Ishikawa (cell line): ENCODE data around the gene ILDR1.

Experiments used
- CEBPB ChIP-seq: IDR thresholded peaks from 2 replicates; pipeline ENCODE4 v1.6.1; 2012
- CREB1 ChIP-seq: IDR thresholded peaks from 2 replicates; pipeline ENCODE4 v1.6.1; 2012; ENCODE audit warnings: low read depth
- EGR1 ChIP-seq: IDR thresholded peaks from 2 replicates; pipeline ENCODE4 v1.6.1; 2012
- EP300 ChIP-seq: IDR thresholded peaks from 2 replicates; pipeline ENCODE4 v1.6.1; 2012; ENCODE audit warnings: borderline replicate concordance
- FOXM1 ChIP-seq: IDR thresholded peaks from 2 replicates; pipeline ENCODE4 v1.6.1; 2012; ENCODE audit warnings: low read depth, borderline replicate concordance
- MAX ChIP-seq: IDR thresholded peaks from 2 replicates; pipeline ENCODE4 v1.6.1; 2012
- NFIC ChIP-seq: IDR thresholded peaks from 2 replicates; pipeline ENCODE4 v1.6.1; 2012
- RAD21 ChIP-seq: IDR thresholded peaks from 2 replicates; pipeline ENCODE4 v1.6.1; 2012; ENCODE audit warnings: low read depth
- REST ChIP-seq: IDR thresholded peaks from 2 replicates; pipeline ENCODE4 v1.6.1; 2012; ENCODE audit warnings: low read depth, mild to moderate bottlenecking
- TAF1 ChIP-seq: IDR thresholded peaks from 2 replicates; pipeline ENCODE4 v1.6.1; 2012; ENCODE audit warnings: low read depth, mild to moderate bottlenecking
- TCF12 ChIP-seq: IDR thresholded peaks from 2 replicates; pipeline ENCODE4 v1.6.1; 2012; ENCODE audit warnings: low read depth
- TEAD4 ChIP-seq: IDR thresholded peaks from 2 replicates; pipeline ENCODE4 v1.6.1; 2012
- USF1 ChIP-seq: IDR thresholded peaks from 2 replicates; pipeline ENCODE4 v1.6.1; 2012
- YY1 ChIP-seq: IDR thresholded peaks from 2 replicates; pipeline ENCODE4 v1.6.1; 2012; ENCODE audit warnings: low read depth
- ZBTB7A ChIP-seq: IDR thresholded peaks from 2 replicates; pipeline ENCODE4 v1.6.1; 2012; ENCODE audit warnings: low read depth

The ILDR1 gene

GRCh38 chr3:121999931-122000330 is 22.1 kb downstream of the ILDR1 start:
- TF ChIP-seq YY1 (no peak), ZBTB7A (no peak), FOXM1 (no peak)

- TF ChIP-seq USF1 (no peak), CEBPB (no peak), YY1 (no peak), NFIC (no peak), TEAD4 (no peak), TCF12 (no peak), EP300 (no peak), EGR1 (no peak), MAX (no peak), RAD21 (no peak), ZBTB7A (no peak), FOXM1 (no peak), REST (no peak), TAF1 (no peak), CREB1 (no peak)
These were observed 23.2 kb downstream of the ILDR1 start for GRCh38 chr3:121998611-121999473.

GRCh38 chr3:121998030-121998580 is 23.9 kb downstream of the ILDR1 start:
- TF ChIP-seq REST (no peak), RAD21 (no peak), USF1 (no peak), YY1 (no peak), TEAD4 (no peak), NFIC (no peak), TAF1 (no peak), FOXM1 (no peak), CEBPB (no peak), EP300 (no peak), TCF12 (no peak), MAX (no peak), ZBTB7A (no peak), EGR1 (no peak), CREB1 (no peak)

- TF ChIP-seq FOXM1: no peak
- TF ChIP-seq USF1: no peak
- no peak for TF ChIP-seq NFIC
- no peak for TF ChIP-seq YY1
- TF ChIP-seq CREB1: no peak
- TF ChIP-seq MAX: no peak
- TF ChIP-seq EP300: no peak
- no peak for TF ChIP-seq EGR1
- no peak for TF ChIP-seq TEAD4
- TF ChIP-seq TAF1: no peak
- TF ChIP-seq TCF12: no peak
- no peak for TF ChIP-seq ZBTB7A
- TF ChIP-seq CEBPB: no peak
- no peak for TF ChIP-seq RAD21
These were observed 24.7 kb downstream of the ILDR1 start for GRCh38 chr3:121997372-121997771.

GRCh38 chr3:121996441-121996840 is 25.6 kb downstream of the ILDR1 start:
- TF ChIP-seq USF1: no peak
- TF ChIP-seq TCF12: no peak
- no peak for TF ChIP-seq FOXM1
- no peak for TF ChIP-seq REST
- no peak for TF ChIP-seq CEBPB
